GM12878 (cell line): Measurements from ENCODE around the gene MYT1. TPM values are rescaled to one million over a fixed set of nuclear protein-coding genes. Genes with fewer than 3 reads are reported as not detected.

Source experiments
- ATF2 ChIP-seq: IDR thresholded peaks from 2 replicates; pipeline ENCODE4 v1.6.1; 2012; ENCODE audit warnings: low read length, inconsistent platforms
- CHD1 ChIP-seq: IDR thresholded peaks from 2 replicates; pipeline ENCODE4 v1.6.1; 2012; ENCODE audit warnings: low read depth, low read length, improper control_type of control experiment
- CHD2 ChIP-seq: IDR thresholded peaks from 2 replicates; pipeline ENCODE4 v1.6.1; 2011; ENCODE audit warnings: low read depth, low read length, improper control_type of control experiment, borderline replicate concordance
- CHD4 ChIP-seq: fragments of 200-600 bp; sonication (generic); IDR thresholded peaks from 2 replicates; pipeline ENCODE4 v1.6.1; 2016; ENCODE audit warnings: mild to moderate bottlenecking
- CUX1 ChIP-seq: IDR thresholded peaks from 2 replicates; pipeline ENCODE4 v1.6.1; 2012; ENCODE audit warnings: improper control_type of control experiment, low read depth, low read length; ENCODE audit not compliant: insufficient replicate concordance
- ETV6 ChIP-seq, 2 experiments: fragments of 450-650 bp in 1 of 2; IDR thresholded peaks in 1 of 2; conservative IDR thresholded peaks in 1 of 2; 2 replicates each; pipeline ENCODE4 v1.6.1; 2014; ENCODE audit warnings: antibody characterized with exemption in 1 of 2, borderline replicate concordance in 1 of 2, low read depth in 1 of 2, mild to moderate bottlenecking in 1 of 2, moderate library complexity in 1 of 2
- GABPA ChIP-seq: IDR thresholded peaks from 2 replicates; pipeline ENCODE4 v1.6.1; 2014; ENCODE audit warnings: antibody characterized with exemption, low read depth, mild to moderate bottlenecking, inconsistent platforms
- IKZF2 ChIP-seq, 2 experiments: fragments of 450-650 bp; IDR thresholded peaks; 2 replicates each; pipeline ENCODE4 v1.6.1; 2017; ENCODE audit warnings: mild to moderate bottlenecking in 2 of 2, moderate library complexity in 2 of 2
- IRF4 ChIP-seq: IDR thresholded peaks from 2 replicates; pipeline ENCODE4 v1.6.1; 2011; ENCODE audit warnings: low read depth, low read length
- MTA3 ChIP-seq: IDR thresholded peaks from 2 replicates; pipeline ENCODE4 v1.6.1; 2012; ENCODE audit warnings: low read length, inconsistent platforms, borderline replicate concordance
- NFXL1 ChIP-seq: fragments of 450-650 bp; IDR thresholded peaks from 2 replicates; pipeline ENCODE4 v1.6.1; 2017; ENCODE audit warnings: antibody characterized with exemption, mild to moderate bottlenecking, borderline replicate concordance
- NFYB ChIP-seq: IDR thresholded peaks from 2 replicates; pipeline ENCODE4 v1.6.1; 2011; ENCODE audit warnings: low read depth, mild to moderate bottlenecking, low read length, improper control_type of control experiment, moderate library complexity; ENCODE audit not compliant: insufficient read depth
- NKRF ChIP-seq: fragments of 450-650 bp; conservative IDR thresholded peaks from 2 replicates; pipeline ENCODE4 v1.6.1; 2017; ENCODE audit warnings: mild to moderate bottlenecking, moderate library complexity
- RBBP5 ChIP-seq: fragments of 200-600 bp; sonication (generic); conservative IDR thresholded peaks from 2 replicates; pipeline ENCODE4 v1.6.1; 2016
- SREBF2 ChIP-seq: IDR thresholded peaks from 2 replicates; pipeline ENCODE4 v1.6.1; 2012; ENCODE audit warnings: mild to moderate bottlenecking, low read length
- TCF3 ChIP-seq: IDR thresholded peaks from 2 replicates; pipeline ENCODE4 v1.6.1; 2012; ENCODE audit warnings: low read depth, mild to moderate bottlenecking, low read length, borderline replicate concordance; ENCODE audit not compliant: insufficient read depth
- WRNIP1 ChIP-seq: IDR thresholded peaks from 2 replicates; pipeline ENCODE4 v1.6.1; 2011; ENCODE audit warnings: low read depth, low read length, improper control_type of control experiment, borderline replicate concordance
- YY1 ChIP-seq: IDR thresholded peaks from 2 replicates; pipeline ENCODE4 v1.6.1; 2011; ENCODE audit warnings: low read depth, mild to moderate bottlenecking, low read length
- ZBED1 ChIP-seq: IDR thresholded peaks from 2 replicates; pipeline ENCODE4 v1.6.1; 2016; ENCODE audit warnings: borderline replicate concordance
- ZSCAN29 ChIP-seq: fragments of 450-650 bp; IDR thresholded peaks from 2 replicates; pipeline ENCODE4 v1.6.1; 2017; ENCODE audit warnings: mild to moderate bottlenecking, moderate library complexity
- polyA plus RNA-seq, 11 experiments: library from polyadenylated mRNA; depleted of rRNA in 4 of 11; unstranded in 6 of 11; stranded (reverse) in 5 of 11; fragments of >200 nt; fragmentation: Nextera tagmentation in 4 of 11; fragmentation: Illumina TruSeq in 1 of 11; extraction: Ambion mirVana in 4 of 11; extraction: Trizol in 1 of 11; gene quantifications; 1 replicate in 1 of 11; 2 replicates in 10 of 11; pipeline versions ENCODE4 v1.2.1 to v1.2.3, GENCODE V29; 2011 to 2016; ENCODE audit warnings: inconsistent platforms in 2 of 11, missing spikeins in 2 of 11, low read depth in 1 of 11
- total RNA-seq, 4 experiments: library from RNA; depleted of rRNA in 3 of 4; stranded (reverse); fragments of >200 nt in 3 of 4; fragmentation: Illumina TruSeq in 1 of 4; extraction: Trizol in 1 of 4; gene quantifications; 2 replicates each; pipeline versions ENCODE4 v1.2.1 to v1.2.3, GENCODE V29; 2013 to 2021

The MYT1 gene
- total and polyA plus RNA-seq, 10 of the 15 experiments (the other 5 are each of a cell fraction or from before 2014, with no cell fraction given), result 0.01 to 0.10 TPM; not detected in 8

- no peak for TF ChIP-seq CUX1
- no peak for TF ChIP-seq NFYB
- 0 out of 2 replicates have a peak, but pooled peaks have one; percentile 9 for TF ChIP-seq NFXL1
- no peak for TF ChIP-seq ETV6 (conservative IDR thresholded peaks at IDR 0.05 in 1 of 2, IDR thresholded peaks at IDR 0.05 in 1 of 2; ENCODE audit: borderline replicate concordance in 1 of 2, low read depth in 1 of 2)
- TF ChIP-seq ZBED1, result no peak
- no peak for TF ChIP-seq GABPA
- TF ChIP-seq TCF3, result 0 out of 2 replicates have a peak, but pooled peaks have one; percentile 14
- peak; percentile 80 for TF ChIP-seq YY1
- TF ChIP-seq IRF4, result no peak
- no peak for TF ChIP-seq WRNIP1
- no peak for TF ChIP-seq MTA3
- no peak for TF ChIP-seq ZSCAN29
- peak; percentile 95 for TF ChIP-seq NKRF
- TF ChIP-seq SREBF2, result no peak
- TF ChIP-seq CHD1, result no peak
- no peak for TF ChIP-seq RBBP5
- no peak for TF ChIP-seq IKZF2 (IDR thresholded peaks at IDR 0.05)
- no peak for TF ChIP-seq ATF2
- no peak for TF ChIP-seq CHD4
- TF ChIP-seq CHD2, result no peak
Observed at GRCh38 chr20:64255361-64256281, 91.4 kb downstream of the MYT1 start, which contains the start of gene PCMTD2 (continued).
